IMR-90 (cell line): ENCODE measurements around the gene GNL2. TPM values are rescaled to one million over a fixed set of nuclear protein-coding genes. Genes with fewer than 3 reads are reported as not detected.

Source experiments
- ATAC-seq: fragments of 200-7000 bp; cut with Tn5 transposase; 2 replicates; pipeline ENCODE4 v1.9.1; 2020; ENCODE audit warnings: low read depth, mild to moderate bottlenecking, moderate library complexity
- BruUV-seq: library from RNA; stranded (reverse); fragments of 400-500 nt; replicated peaks from 2 replicates; lab custom pipeline; 2021; lab: Mats Ljungman, UMichigan
- CTCF ChIA-PET: fragments of 300-600 bp; formaldehyde crosslinking; extraction: SDS; loops from one replicate; lab custom pipeline; 2021; ENCODE audit warnings: antibody characterized with exemption; lab: Yijun Ruan, JAX
- POLR2A ChIA-PET: fragments of 300-600 bp; sonication (Branson Sonifier 250); formaldehyde crosslinking; loops from one replicate; lab custom pipeline; 2022; ENCODE audit warnings: antibody characterized with exemption; ENCODE audit not compliant: unreplicated experiment; lab: Charles Lee
- DNase-seq: peaks from one replicate; pipeline ENCODE4 v3.0.0; 2013
- H2AFZ ChIP-seq: replicated peaks from 2 replicates; pipeline ENCODE3; 2013; ENCODE audit warnings: low read length, mild to moderate bottlenecking; ENCODE audit not compliant: poor library complexity
- H2AK5ac ChIP-seq: 2 replicates; pipeline ENCODE4 v1.6.1; 2013; ENCODE audit warnings: low read depth, low read length, inconsistent platforms
- H2AK9ac ChIP-seq: replicated peaks from 2 replicates; pipeline ENCODE3; 2013; ENCODE audit warnings: mild to moderate bottlenecking, low read depth, low read length, moderate library complexity; ENCODE audit not compliant: poor library complexity
- H2BK120ac ChIP-seq: 2 replicates; pipeline ENCODE4 v1.6.1; 2013; ENCODE audit warnings: low read depth, low read length, inconsistent platforms
- H2BK15ac ChIP-seq: 3 replicates; pipeline ENCODE4 v1.6.1; 2013; ENCODE audit warnings: low read depth, low read length, inconsistent platforms
- H2BK20ac ChIP-seq: 2 replicates; pipeline ENCODE4 v1.6.1; 2013; ENCODE audit warnings: low read depth, mild to moderate bottlenecking, inconsistent platforms, low read length, moderate library complexity
- H2BK5ac ChIP-seq: 2 replicates; pipeline ENCODE4 v1.6.1; 2013; ENCODE audit warnings: mild to moderate bottlenecking, low read depth, low read length, inconsistent platforms; ENCODE audit not compliant: poor library complexity, severe bottlenecking
- H3K14ac ChIP-seq: replicated peaks from 2 replicates; pipeline ENCODE4 v1.6.1; 2013; ENCODE audit warnings: low read depth, low read length, inconsistent platforms
- H3K18ac ChIP-seq: 2 replicates; pipeline ENCODE4 v1.6.1; 2013; ENCODE audit warnings: low read depth, low read length, control low read depth
- H3K23ac ChIP-seq: 2 replicates; pipeline ENCODE4 v1.6.1; 2013; ENCODE audit warnings: low read depth, low read length, inconsistent platforms
- H3K27ac ChIP-seq: 2 replicates; pipeline ENCODE4 v1.5.1; 2013; ENCODE audit warnings: mild to moderate bottlenecking, control low read depth, low read length; ENCODE audit not compliant: insufficient read depth
- H3K27me3 ChIP-seq: 2 replicates; pipeline ENCODE4 v1.6.1; 2013; ENCODE audit warnings: low read length; ENCODE audit not compliant: control insufficient read depth, insufficient read depth
- H3K36me3 ChIP-seq: 2 replicates; pipeline ENCODE4 v1.6.1; 2013; ENCODE audit warnings: low read length, mixed read lengths; ENCODE audit not compliant: control insufficient read depth, insufficient read depth
- H3K4ac ChIP-seq: 2 replicates; pipeline ENCODE4 v1.6.1; 2013; ENCODE audit warnings: low read depth, low read length, inconsistent platforms
- H3K4me1 ChIP-seq: 2 replicates; pipeline ENCODE4 v1.6.1; 2013; ENCODE audit warnings: low read length, mixed read lengths; ENCODE audit not compliant: control insufficient read depth, insufficient read depth
- H3K4me2 ChIP-seq: 2 replicates; pipeline ENCODE4 v1.6.1; 2013; ENCODE audit warnings: low read depth, mild to moderate bottlenecking, control low read depth, low read length, moderate library complexity
- H3K4me3 ChIP-seq: 2 replicates; pipeline ENCODE4 v1.5.1; 2013; ENCODE audit warnings: low read depth, mild to moderate bottlenecking, control low read depth, low read length, moderate library complexity; ENCODE audit not compliant: insufficient read depth
- H3K56ac ChIP-seq: 2 replicates; pipeline ENCODE4 v1.6.1; 2013; ENCODE audit warnings: low read length, inconsistent platforms; ENCODE audit not compliant: insufficient read depth; ENCODE audit errors: extremely low read depth
- H3K79me1 ChIP-seq, 2 experiments: 2 replicates each; pipeline ENCODE4 v1.6.1; 2013; ENCODE audit warnings: low read length in 2 of 2, inconsistent platforms in 1 of 2, low read depth in 1 of 2
- H3K9ac ChIP-seq: 2 replicates; pipeline ENCODE4 v1.6.1; 2013; ENCODE audit warnings: low read depth, low read length, control low read depth
- H3K9me1 ChIP-seq: 2 replicates; pipeline ENCODE4 v1.6.1; 2013; ENCODE audit warnings: low read length, inconsistent platforms; ENCODE audit not compliant: insufficient read depth
- H3K9me3 ChIP-seq: 2 replicates; pipeline ENCODE4 v1.6.1; 2013; ENCODE audit warnings: low read length; ENCODE audit not compliant: control insufficient read depth, insufficient read depth
- H4K20me1 ChIP-seq: 2 replicates; pipeline ENCODE4 v1.6.1; 2013; ENCODE audit warnings: low read length, inconsistent platforms; ENCODE audit not compliant: insufficient read depth
- H4K5ac ChIP-seq: 2 replicates; pipeline ENCODE4 v1.6.1; 2013; ENCODE audit warnings: mild to moderate bottlenecking, low read depth, low read length, control low read depth
- H4K8ac ChIP-seq, 2 experiments: 2 replicates each; pipeline ENCODE4 v1.6.1; 2013; ENCODE audit warnings: low read depth in 2 of 2, low read length in 2 of 2, control low read depth in 1 of 2, inconsistent platforms in 1 of 2
- H4K91ac ChIP-seq: 2 replicates; pipeline ENCODE4 v1.6.1; 2013; ENCODE audit warnings: low read depth, low read length, inconsistent platforms; ENCODE audit not compliant: insufficient read depth
- BHLHE40 ChIP-seq: fragments of 150-350 bp; IDR thresholded peaks from 2 replicates; pipeline ENCODE4 v1.6.1; 2016; ENCODE audit warnings: mild to moderate bottlenecking, low read depth, low read length
- CEBPB ChIP-seq: IDR thresholded peaks from 2 replicates; pipeline ENCODE4 v1.6.1; 2012; ENCODE audit warnings: low read depth, low read length, improper control_type of control experiment
- CHD1 ChIP-seq: IDR thresholded peaks from 2 replicates; pipeline ENCODE4 v1.6.1; 2012; ENCODE audit warnings: low read depth, low read length, improper control_type of control experiment
- FOS ChIP-seq: fragments of 150-350 bp; IDR thresholded peaks from 2 replicates; pipeline ENCODE4 v1.6.1; 2016; ENCODE audit warnings: low read depth, low read length
- MAFK ChIP-seq: IDR thresholded peaks from 2 replicates; pipeline ENCODE4 v1.6.1; 2012; ENCODE audit warnings: low read depth, low read length, improper control_type of control experiment
- MAZ ChIP-seq: IDR thresholded peaks from 2 replicates; pipeline ENCODE4 v1.6.1; 2012; ENCODE audit warnings: low read depth, mild to moderate bottlenecking, low read length, improper control_type of control experiment, moderate library complexity, borderline replicate concordance
- MXI1 ChIP-seq: IDR thresholded peaks from 2 replicates; pipeline ENCODE4 v1.6.1; 2012; ENCODE audit warnings: low read depth, mild to moderate bottlenecking, low read length, moderate library complexity, borderline replicate concordance
- NFE2L2 ChIP-seq: fragments of 150-350 bp; IDR thresholded peaks from 2 replicates; pipeline ENCODE4 v1.6.1; 2016; ENCODE audit warnings: low read depth, mild to moderate bottlenecking, low read length
- POLR2A ChIP-seq: IDR thresholded peaks from 2 replicates; pipeline ENCODE4 v1.6.1; 2012; ENCODE audit warnings: mild to moderate bottlenecking, low read depth, low read length
- RAD21 ChIP-seq: IDR thresholded peaks from 2 replicates; pipeline ENCODE4 v1.6.1; 2012; ENCODE audit warnings: low read length, improper control_type of control experiment
- RCOR1 ChIP-seq: IDR thresholded peaks from 2 replicates; pipeline ENCODE4 v1.6.1; 2012; ENCODE audit warnings: mild to moderate bottlenecking, low read length, improper control_type of control experiment; ENCODE audit not compliant: insufficient replicate concordance
- RFX5 ChIP-seq: IDR thresholded peaks from 2 replicates; pipeline ENCODE4 v1.8.0; 2012; ENCODE audit warnings: low read depth, mild to moderate bottlenecking, low read length, moderate library complexity
- WGBS, 2 experiments: methylation state at CpG; one replicate each; pipeline versions ENCODE4 v1.1.5 to v1.1.7; 2013; ENCODE audit warnings: missing lambda C conversion rate in 2 of 2; ENCODE audit not compliant: insufficient read length in 1 of 2; ENCODE audit errors: extremely low coverage in 2 of 2; 5-methylcytosine and 5-hydroxymethylcytosine counted together
- dilution Hi-C: fragments of 300-500 bp; cut with HindIII; formaldehyde crosslinking; loops from one replicate; pipeline ENCODE4 v1.14.3; 2018; ENCODE audit warnings: low sequenced_read_pairs; ENCODE audit not compliant: unreplicated experiment
- in situ Hi-C: fragments of 300-500 bp; cut with MboI; formaldehyde crosslinking; loops from 3 replicates; pipeline ENCODE4 v1.14.3; 2019; ENCODE audit warnings: low sequenced_read_pairs, inconsistent platforms, mixed read lengths
- intact Hi-C: fragments of 100-400 bp; cut with micrococcal nuclease; formaldehyde crosslinking; loops from 2 replicates; pipeline ENCODE4 v1.10.0; 2022
- polyA plus RNA-seq, 3 experiments: library from polyadenylated mRNA; depleted of rRNA; stranded (reverse); fragments of >200 nt; gene quantifications; 2 replicates each; pipeline ENCODE4 v1.2.3, GENCODE V29; 2012; ENCODE audit warnings: low replicate concordance in 1 of 3
- total RNA-seq: library from RNA; depleted of rRNA; stranded (reverse); fragments of >200 nt; gene quantifications from 2 replicates; pipeline ENCODE4 v1.2.3, GENCODE V29; 2012
- TF ChIP-seq, protein P1 (sequence below): conservative IDR thresholded peaks from 2 replicates; pipeline ENCODE4 v1.5.1; 2012; ENCODE audit warnings: mild to moderate bottlenecking, low read depth, low read length, improper control_type of control experiment
- TF ChIP-seq, protein P2 (sequence below): fragments of 150-350 bp; IDR thresholded peaks from 2 replicates; pipeline ENCODE4 v1.6.1; 2017; ENCODE audit warnings: mild to moderate bottlenecking, antibody characterized with exemption, low read length, low read depth
- TF ChIP-seq, protein P3 (sequence below): fragments of 150-350 bp; IDR thresholded peaks from 2 replicates; pipeline ENCODE4 v1.6.1; 2016; ENCODE audit warnings: low read depth, mild to moderate bottlenecking, low read length, moderate library complexity, borderline replicate concordance

Gene GNL2
- total and polyA plus RNA-seq, 2 of the 4 experiments (the other 2 are of a cell fraction), result 42.9 to 77.4 TPM

DNA sequence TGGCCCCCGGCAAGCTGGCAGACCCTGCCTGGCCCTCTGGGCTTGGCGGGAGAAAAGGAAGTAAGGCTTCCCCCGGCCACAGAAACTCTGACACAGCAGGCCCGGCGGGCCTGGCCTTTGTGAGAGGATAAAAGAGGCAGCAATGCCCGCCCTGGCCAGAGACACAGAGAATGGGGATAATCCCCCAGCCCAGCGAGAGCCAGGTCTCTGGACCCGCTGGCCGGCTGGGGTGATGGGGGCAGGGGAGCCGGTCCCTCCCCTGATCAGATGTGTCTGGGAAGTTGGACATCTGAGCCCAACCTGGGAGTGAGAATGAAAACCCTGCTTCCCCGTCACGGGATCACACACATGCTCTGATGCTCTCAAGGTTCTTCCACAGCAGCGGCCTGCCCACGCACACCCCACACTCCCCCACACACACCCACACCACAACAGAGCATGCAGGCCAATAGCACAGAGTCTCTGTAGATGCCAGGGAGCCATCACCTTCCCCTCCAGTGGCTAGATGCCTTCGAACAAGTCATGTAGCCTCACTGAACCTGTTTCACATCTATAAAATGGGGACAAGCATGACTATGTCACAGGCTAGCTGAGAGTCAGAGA, 34.8 kb upstream of the GNL2 start:
- no peak overlapping the region for H3K56ac ChIP-seq
- DNase-seq (no peak), ATAC-seq (no peak)
- no peak overlapping the region for H4K91ac ChIP-seq
- H2BK20ac ChIP-seq, result no peak overlapping the region
- H3K27me3 ChIP-seq, result peaks cover 82% of the 10 kb centered on the region
- no peak for TF ChIP-seq MAFK
- TF ChIP-seq NFE2L2, result no peak
- TF ChIP-seq FOS, result no peak
- TF ChIP-seq, protein P1, sequence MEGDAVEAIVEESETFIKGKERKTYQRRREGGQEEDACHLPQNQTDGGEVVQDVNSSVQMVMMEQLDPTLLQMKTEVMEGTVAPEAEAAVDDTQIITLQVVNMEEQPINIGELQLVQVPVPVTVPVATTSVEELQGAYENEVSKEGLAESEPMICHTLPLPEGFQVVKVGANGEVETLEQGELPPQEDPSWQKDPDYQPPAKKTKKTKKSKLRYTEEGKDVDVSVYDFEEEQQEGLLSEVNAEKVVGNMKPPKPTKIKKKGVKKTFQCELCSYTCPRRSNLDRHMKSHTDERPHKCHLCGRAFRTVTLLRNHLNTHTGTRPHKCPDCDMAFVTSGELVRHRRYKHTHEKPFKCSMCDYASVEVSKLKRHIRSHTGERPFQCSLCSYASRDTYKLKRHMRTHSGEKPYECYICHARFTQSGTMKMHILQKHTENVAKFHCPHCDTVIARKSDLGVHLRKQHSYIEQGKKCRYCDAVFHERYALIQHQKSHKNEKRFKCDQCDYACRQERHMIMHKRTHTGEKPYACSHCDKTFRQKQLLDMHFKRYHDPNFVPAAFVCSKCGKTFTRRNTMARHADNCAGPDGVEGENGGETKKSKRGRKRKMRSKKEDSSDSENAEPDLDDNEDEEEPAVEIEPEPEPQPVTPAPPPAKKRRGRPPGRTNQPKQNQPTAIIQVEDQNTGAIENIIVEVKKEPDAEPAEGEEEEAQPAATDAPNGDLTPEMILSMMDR, result no peak
- no peak for TF ChIP-seq RAD21
- no peak for TF ChIP-seq POLR2A
- no peak for TF ChIP-seq BHLHE40
- no peak for TF ChIP-seq MXI1
- TF ChIP-seq RCOR1, result no peak
- TF ChIP-seq, protein P2, sequence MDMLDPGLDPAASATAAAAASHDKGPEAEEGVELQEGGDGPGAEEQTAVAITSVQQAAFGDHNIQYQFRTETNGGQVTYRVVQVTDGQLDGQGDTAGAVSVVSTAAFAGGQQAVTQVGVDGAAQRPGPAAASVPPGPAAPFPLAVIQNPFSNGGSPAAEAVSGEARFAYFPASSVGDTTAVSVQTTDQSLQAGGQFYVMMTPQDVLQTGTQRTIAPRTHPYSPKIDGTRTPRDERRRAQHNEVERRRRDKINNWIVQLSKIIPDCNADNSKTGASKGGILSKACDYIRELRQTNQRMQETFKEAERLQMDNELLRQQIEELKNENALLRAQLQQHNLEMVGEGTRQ, result no peak
- no peak for TF ChIP-seq CHD1
- TF ChIP-seq CEBPB, result no peak
- no peak for TF ChIP-seq RFX5
- TF ChIP-seq, protein P3, sequence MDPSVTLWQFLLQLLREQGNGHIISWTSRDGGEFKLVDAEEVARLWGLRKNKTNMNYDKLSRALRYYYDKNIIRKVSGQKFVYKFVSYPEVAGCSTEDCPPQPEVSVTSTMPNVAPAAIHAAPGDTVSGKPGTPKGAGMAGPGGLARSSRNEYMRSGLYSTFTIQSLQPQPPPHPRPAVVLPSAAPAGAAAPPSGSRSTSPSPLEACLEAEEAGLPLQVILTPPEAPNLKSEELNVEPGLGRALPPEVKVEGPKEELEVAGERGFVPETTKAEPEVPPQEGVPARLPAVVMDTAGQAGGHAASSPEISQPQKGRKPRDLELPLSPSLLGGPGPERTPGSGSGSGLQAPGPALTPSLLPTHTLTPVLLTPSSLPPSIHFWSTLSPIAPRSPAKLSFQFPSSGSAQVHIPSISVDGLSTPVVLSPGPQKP, result no peak
- TF ChIP-seq MAZ, result no peak
- H3K4me1 ChIP-seq, result no peaks in the 10 kb centered on the region
- 30% methylated on average over 5 of the region's 15 CpGs; no CpG with 5 or more reads in 1 of the 2 experiments for WGBS, 2 experiments
- no peak overlapping the region for H3K18ac ChIP-seq
- H3K27ac ChIP-seq, result no peak overlapping the region
- no peak overlapping the region for H3K23ac ChIP-seq
- ChIA-PET POLR2A (no interaction called here), CTCF (no interaction called here)
- no peak overlapping the region for H2BK15ac ChIP-seq
- H3K36me3 ChIP-seq, result no peaks in the 10 kb centered on the region
- H3K9me1 ChIP-seq, result no peaks in the 10 kb centered on the region
- no peak overlapping the region for H3K4me3 ChIP-seq
- H2AFZ ChIP-seq, result no peak overlapping the region
- H2AK9ac ChIP-seq, result no peak overlapping the region
- in situ Hi-C loops (no loop called here), intact Hi-C loops (no loop called here), dilution Hi-C loops (no loop called here)
- no peak overlapping the region for H2AK5ac ChIP-seq
- H3K9ac ChIP-seq, result no peak overlapping the region
- no peak overlapping the region for H3K4ac ChIP-seq
- H3K79me1 ChIP-seq, result no peaks in the 10 kb centered on the region
- no peak overlapping the region for H3K14ac ChIP-seq
- no peak overlapping the region for H3K4me2 ChIP-seq
- H3K9me3 ChIP-seq, result no peaks in the 10 kb centered on the region
- no TSS peak for BruUV-seq
- H4K8ac ChIP-seq, result no peak overlapping the region
- no peaks in the 10 kb centered on the region for H4K20me1 ChIP-seq
- no peak overlapping the region for H4K5ac ChIP-seq
- H2BK120ac ChIP-seq, result no peak overlapping the region
- H2BK5ac ChIP-seq, result no peak overlapping the region
